H7 (cell line): ENCODE measurements around the gene ITPRIP. TPM values are rescaled to one million over a fixed set of nuclear protein-coding genes. Genes with fewer than 3 reads are reported as not detected.

Experiments
- DNase-seq: peaks from one replicate; pipeline ENCODE4 v3.0.0; 2012
- H3K27me3 ChIP-seq: 2 replicates; pipeline ENCODE4 v1.6.0; 2011; ENCODE audit warnings: mild to moderate bottlenecking, low read length; ENCODE audit not compliant: control insufficient read depth, insufficient read depth
- H3K36me3 ChIP-seq: replicated peaks from 2 replicates; pipeline ENCODE4 v1.5.1; 2011; ENCODE audit warnings: low read length; ENCODE audit not compliant: control insufficient read depth, insufficient read depth
- H3K4me3 ChIP-seq: 2 replicates; pipeline ENCODE4 v1.5.1; 2011; ENCODE audit warnings: low read depth, mild to moderate bottlenecking, control low read depth, low read length, moderate library complexity; ENCODE audit not compliant: insufficient read depth
- total RNA-seq: library from RNA; depleted of rRNA; stranded (reverse); fragments of >200 nt; shearing (Covaris generic); gene quantifications from 2 replicates; pipeline ENCODE4 v1.2.3, GENCODE V29; 2014; rRNA removed

The ITPRIP gene
- total RNA-seq, 1 experiment from 2014 or later: 6.9 TPM

GRCh38 chr10:104274762-104275721, 63.2 kb downstream of the ITPRIP start:
- H3K36me3 ChIP-seq: peaks cover 3% of the 10 kb centered on the region
- DNase-seq: peak; percentile 94
- no peaks in the 10 kb centered on the region; the same call in 1 of the 2 replicates for H3K27me3 ChIP-seq
- H3K4me3 ChIP-seq: peak overlapping the region; percentile 62

- Histone ChIP-seq H3K27me3 (no peaks in the 10 kb centered on the region; the same call in 1 of the 2 replicates), H3K4me3 (no peak overlapping the region), H3K36me3 (no peaks in the 10 kb centered on the region; the same call in 1 of the 2 replicates)
- DNase-seq: no peak
Measured at GRCh38 chr10:104273899-104274575, 64.2 kb downstream of the ITPRIP start.

GRCh38 chr10:104273286-104273685, 65.0 kb downstream of the ITPRIP start:
- DNase-seq: no peak
- Histone ChIP-seq H3K4me3 (no peak overlapping the region), H3K27me3 (no peaks in the 10 kb centered on the region; the same call in 1 of the 2 replicates), H3K36me3 (no peaks in the 10 kb centered on the region; the same call in 1 of the 2 replicates)

GRCh38 chr10:104268713-104269645, 69.3 kb downstream of the ITPRIP start, which contains the start of gene GSTO2:
Gene GSTO2, plus strand, starts transcription at chr10:104269184. Its CDS starts 5,732 bp downstream, at chr10:104274916.
- H3K27me3 ChIP-seq: no peaks in the 10 kb centered on the region
- peaks cover 2% of the 10 kb centered on the region for H3K36me3 ChIP-seq
- peak; percentile 100 for DNase-seq
- H3K4me3 ChIP-seq: peak within 1 kb of the TSS; percentile 86

DNA sequence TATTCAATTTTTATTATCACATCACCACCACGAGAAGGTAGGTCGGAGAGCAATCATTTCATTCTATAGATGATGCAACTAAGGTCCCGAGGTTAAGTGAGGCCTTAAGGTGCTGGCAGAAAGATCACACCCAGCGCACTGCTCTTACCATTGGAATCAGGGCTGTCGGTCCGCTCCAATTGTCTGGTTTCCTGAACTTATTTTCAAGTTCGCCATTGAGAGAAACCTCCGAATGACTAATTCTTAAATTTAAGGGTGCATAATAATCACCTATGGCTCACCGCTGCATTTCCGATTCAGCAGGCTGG, 69.9 kb downstream of the ITPRIP start:
- peak overlapping the region; percentile 86 for H3K4me3 ChIP-seq
- no peak for DNase-seq
- H3K36me3 ChIP-seq: peaks cover 2% of the 10 kb centered on the region
- H3K27me3 ChIP-seq: no peaks in the 10 kb centered on the region

- H3K36me3 ChIP-seq: peaks cover 2% of the 10 kb centered on the region
- peak overlapping the region; percentile 86 for H3K4me3 ChIP-seq
- H3K27me3 ChIP-seq: no peaks in the 10 kb centered on the region
- DNase-seq: no peak
Measured at GRCh38 chr10:104267721-104268404, 70.4 kb downstream of the ITPRIP start.

DNA sequence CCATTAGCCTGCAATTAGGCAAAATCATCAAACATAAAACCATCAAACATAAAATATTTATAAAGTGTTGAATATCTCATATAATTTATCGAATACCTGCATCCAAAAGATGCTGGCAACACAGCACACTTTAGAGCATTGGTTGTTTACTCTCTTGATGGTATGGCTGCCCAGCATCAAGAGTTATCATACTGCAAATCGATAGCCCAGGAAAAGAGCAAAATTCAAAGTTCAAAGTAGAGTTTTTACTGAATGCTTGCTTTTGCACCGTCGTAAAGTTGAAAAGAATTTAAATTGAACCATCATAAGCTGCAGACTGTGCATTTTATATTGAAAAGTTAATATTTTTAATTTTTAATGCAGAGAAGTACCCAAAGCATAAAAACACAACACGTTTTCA, 73.5 kb downstream of the ITPRIP start:
- Histone ChIP-seq H3K27me3 (no peaks in the 10 kb centered on the region), H3K36me3 (peaks cover 12% of the 10 kb centered on the region), H3K4me3 (no peak overlapping the region)
- no peak for DNase-seq

GRCh38 chr10:104262055-104262454, 76.2 kb downstream of the ITPRIP start:
- Histone ChIP-seq H3K4me3 (no peak overlapping the region), H3K27me3 (no peaks in the 10 kb centered on the region), H3K36me3 (peaks cover 20% of the 10 kb centered on the region)
- no peak for DNase-seq

- Histone ChIP-seq H3K27me3 (no peaks in the 10 kb centered on the region), H3K4me3 (no peak overlapping the region), H3K36me3 (peaks cover 20% of the 10 kb centered on the region)
- DNase-seq: no peak
Measured at GRCh38 chr10:104260775-104261115, 77.5 kb downstream of the ITPRIP start.

DNA sequence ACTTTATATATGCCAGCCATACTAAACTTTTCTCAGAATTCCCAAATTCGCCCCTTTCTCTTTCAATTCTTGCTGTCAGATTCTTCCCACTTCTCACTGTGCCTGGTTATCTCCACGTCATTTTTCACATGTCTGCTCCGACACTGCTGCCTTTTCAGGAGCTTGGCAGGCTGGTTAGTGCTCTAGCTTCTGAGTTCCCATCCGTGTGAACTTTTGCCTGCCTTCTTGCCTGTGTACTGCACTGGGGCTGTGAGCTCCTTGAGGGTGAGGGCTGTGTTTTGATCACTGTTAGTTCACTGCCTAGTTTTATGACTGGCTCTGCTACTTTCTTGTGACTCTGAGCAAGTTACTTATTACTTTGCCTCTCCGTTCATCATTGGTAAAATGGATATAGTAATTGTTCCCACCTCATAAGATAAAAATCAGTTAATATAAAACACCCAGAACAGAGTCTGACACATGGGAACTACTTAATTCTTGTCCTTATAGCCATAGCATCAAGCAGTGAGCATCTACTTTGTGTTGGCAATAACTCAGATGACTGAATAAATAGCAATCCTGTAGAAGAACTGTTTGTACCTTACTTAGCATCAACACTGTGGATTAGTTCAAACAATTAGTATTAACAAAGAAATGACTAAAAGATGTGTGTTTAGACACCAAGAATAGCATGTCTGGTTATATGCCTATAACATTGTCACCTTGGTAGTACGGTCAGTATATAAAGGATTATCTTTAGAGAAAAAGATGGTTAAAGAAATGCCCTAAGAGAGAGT, 78.1 kb downstream of the ITPRIP start:
- no peak overlapping the region for H3K4me3 ChIP-seq
- peaks cover 18% of the 10 kb centered on the region for H3K36me3 ChIP-seq
- no peaks in the 10 kb centered on the region for H3K27me3 ChIP-seq
- no peak for DNase-seq

Other genes with a start within 250 kb of the ITPRIP start
- gene SFR1, start 216.3 kb downstream of the ITPRIP start, total RNA-seq: 17.6 and 18.5 TPM in 2 replicates
- gene CFAP43, start 106.1 kb downstream of the ITPRIP start, total RNA-seq: 0.21 and 0.30 TPM in 2 replicates
- 130 and 155 TPM in 2 replicates for gene GSTO1, start 83.6 kb downstream of the ITPRIP start, total RNA-seq
- gene GSTO2, start 69.3 kb downstream of the ITPRIP start, total RNA-seq: 15.2 and 20.6 TPM in 2 replicates
- gene CFAP58, start 15.4 kb upstream of the ITPRIP start, total RNA-seq: 0.62 and 2.0 TPM in 2 replicates